HL-60/S4 treated with phorbol 12-myristate 13-acetate at 8.2 ng/mL for 4 days and 3 days (cell line): ENCODE results near the gene INMT.

Experiments used
- in situ Hi-C: fragments of 300-500 bp; cut with MboI; formaldehyde crosslinking; loops from 2 replicates; pipeline ENCODE4 v1.15.0; 2022; ENCODE audit warnings: low sequenced_read_pairs

INMT gene

GRCh38 chr7:30805931-30806330 is 54.0 kb downstream of the INMT start:
- in situ Hi-C loops: loop anchor here (10.0 kb wide), 1 partner anchor 319 kb away; no protein-coding TSS in a partner anchor
